ENCODE results near the gene CMIP.
"Not testable (repeated sequence)": the region's sequence is repeated elsewhere in the genome, so short reads cannot be mapped to it uniquely, and the experiment has no call there.

Gene CMIP

DNA sequence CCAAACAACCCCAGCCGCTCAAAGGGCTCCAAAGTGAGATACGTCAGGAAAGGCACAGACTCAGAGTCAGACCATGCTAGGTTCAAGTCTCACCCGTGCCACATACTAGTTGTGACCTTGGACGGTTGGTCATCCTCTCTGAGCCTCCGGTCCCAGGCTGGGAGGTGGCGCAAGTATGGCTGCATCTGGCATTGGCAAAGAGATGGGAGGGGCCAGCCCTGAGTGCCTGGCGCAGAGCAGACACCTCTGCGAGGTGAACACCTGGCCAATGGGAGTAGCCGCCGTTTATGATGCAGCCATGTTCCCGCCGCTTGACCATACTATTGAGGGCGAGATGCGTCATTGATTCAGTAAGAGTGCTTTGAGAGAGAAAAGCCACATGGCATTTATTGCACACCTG, 236.7 kb downstream of the CMIP start:
- DNase-seq (ENCODE audit: low read depth in 2 of 2): no peak

DNA sequence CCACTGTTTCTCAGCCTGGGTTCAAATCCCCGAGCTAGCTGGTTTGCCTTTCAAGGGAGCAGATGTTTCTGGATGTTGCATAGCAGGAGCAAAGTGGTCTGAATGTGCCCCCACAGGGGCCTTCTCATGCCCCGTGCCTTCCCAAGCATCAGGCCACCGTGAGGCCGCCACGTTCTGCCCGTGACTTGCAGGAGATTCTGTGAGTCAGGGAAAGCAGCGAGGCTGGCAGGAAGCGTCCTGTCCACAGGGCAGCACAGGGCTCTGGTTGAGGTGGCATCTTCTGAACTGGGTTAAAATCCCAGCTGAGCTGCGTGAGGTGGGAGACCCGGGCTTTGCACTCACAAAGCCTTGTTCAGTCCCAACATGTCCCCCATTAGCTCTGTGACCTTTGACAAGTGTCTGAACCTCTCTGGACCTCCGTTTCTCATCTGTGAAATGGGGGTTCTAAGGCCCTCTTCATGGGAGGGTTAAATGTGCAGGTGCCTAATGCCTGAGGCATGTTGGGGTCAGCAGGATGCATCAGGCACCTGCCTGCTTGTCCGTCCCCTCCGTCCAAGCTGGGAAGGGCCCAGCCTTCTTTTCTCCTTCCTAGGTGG, 239.7 kb downstream of the CMIP start:
- no peak for DNase-seq (ENCODE audit: low read depth in 2 of 2)

DNA sequence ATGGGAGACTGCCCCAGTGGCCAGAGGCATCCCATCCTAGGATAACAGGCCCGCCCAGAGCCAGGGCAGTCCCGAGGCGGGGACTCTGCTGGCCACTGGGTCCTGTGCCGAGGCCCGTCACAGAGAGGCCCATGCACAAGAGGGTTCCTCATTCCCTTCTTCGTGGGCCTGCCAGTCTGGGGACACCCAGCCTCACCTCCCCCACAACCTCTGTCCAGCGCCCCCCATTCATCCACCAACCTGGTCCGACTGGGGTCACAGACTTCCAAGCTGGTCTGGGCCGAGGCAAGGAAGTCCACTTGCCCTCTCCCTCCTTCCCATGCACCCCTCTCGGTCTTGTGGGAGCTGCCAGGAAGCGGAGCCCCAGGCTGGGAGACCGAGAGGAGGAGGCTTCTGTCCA, 240.3 kb downstream of the CMIP start:
- no peak for DNase-seq (ENCODE audit: low read depth in 2 of 2)

DNA sequence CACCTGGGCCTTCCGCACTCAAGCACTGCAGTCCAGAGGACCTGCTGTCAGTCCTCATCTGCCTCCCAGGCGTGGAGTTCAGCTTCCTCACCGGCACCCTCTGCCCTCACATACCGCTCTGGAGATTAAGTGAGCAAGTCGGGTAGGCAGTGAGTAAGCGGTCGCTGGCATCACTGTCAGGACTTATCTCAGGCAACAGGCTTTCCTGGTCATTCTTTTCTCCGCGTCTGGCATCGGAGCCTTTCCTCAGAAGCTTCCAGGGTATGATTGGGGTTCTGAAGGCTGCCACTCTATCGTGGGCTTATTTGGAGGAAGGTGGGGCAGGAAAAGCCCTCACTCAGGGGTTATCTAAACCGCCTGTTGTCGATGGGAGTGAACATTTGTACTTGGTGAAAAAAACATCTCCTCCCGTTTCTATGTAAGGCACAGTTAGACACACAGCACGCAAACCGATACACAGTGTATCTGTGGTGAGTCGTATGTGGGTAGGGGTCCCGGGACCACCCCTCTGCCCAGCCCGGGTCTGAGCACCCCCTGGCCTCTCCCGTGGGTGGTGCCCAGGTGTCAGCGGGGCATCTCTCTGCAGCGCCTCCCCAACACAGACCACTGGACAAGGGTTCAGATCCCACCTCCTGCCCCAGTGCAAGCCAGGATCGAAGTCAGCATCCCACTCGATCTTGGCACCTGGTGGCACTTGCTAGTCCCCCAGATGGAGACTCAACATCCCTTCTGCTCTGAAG, 242.0 kb downstream of the CMIP start:
- DNase-seq (ENCODE audit: low read depth in 2 of 2): no peak

DNA sequence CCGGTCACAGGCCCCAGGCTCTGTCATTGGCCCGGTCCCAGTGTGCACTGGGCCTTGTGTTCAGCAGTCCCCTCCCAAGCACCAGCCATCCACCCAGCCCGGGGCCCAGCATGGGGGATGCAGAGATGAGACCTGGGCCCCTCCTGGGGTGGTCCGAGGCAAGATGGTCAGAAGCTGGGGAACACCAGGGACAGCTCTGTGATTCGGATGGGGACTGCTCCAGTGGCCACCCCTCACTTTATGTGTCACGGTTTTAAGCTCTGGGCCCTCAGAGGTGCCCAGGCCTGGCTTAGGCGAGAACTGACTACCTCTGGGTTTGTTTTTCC, 242.5 kb downstream of the CMIP start:
- DNase-seq (ENCODE audit: low read depth in 2 of 2): no peak

DNA sequence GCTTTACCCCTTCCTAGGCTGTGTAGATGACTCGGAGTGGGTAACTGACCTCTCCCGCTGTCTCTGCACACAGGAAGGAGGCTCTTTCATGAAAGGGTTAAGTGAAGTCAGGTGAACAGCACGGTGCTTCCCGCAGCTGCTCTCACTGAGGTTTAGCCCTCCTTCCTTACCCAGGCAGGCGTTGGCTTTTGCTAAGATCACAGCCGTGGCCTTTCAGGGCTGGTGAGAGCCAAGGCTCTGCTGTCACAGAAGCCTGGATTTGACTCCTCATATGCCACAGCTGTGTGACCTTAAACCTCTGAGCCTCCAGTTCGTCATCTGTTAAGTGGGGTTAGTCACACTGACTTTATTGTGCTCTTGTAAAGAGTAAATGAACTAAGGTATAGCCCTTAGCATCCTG, 243.6 kb downstream of the CMIP start:
- no peak for DNase-seq (ENCODE audit: low read depth in 2 of 2)

DNA sequence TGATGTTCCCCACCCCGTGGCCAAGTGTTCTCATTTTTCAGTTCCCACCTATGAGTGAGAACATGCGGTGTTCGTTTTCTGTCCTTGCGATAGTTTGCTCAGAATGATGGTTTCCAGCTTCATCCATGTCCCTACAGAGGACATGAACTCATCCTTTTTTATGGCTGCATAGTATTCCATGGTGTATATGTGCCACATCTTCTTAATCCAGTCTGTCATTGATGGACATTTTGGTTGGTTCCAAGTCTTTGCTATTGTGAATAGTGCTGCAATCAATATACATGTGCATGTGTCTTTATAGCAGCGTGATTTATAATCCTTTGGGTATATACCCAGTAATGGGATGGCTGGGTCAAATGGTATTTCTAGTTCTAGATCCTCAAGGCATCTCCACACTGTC, 244.2 kb downstream of the CMIP start:
- not testable (repeated sequence) for DNase-seq (ENCODE audit: low read depth in 2 of 2)

DNA sequence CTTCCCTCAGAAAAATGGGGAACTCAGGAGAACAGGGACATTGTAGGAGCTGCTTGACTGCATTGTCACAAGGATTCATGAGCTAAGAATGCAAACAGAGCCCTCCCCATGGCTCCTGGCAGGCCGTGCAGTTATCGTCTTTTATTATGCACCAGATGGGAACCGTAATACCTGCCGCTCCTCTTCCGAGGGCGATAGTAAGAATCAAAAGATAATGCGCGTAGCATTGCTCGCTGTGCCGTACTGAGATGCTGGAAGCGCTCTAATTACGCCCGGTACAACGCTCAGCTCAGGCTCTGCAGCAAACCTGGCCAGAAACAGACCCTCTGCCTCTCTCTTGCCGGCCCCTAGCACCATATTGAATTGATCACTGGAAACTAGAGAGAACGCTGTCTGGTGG, 247.4 kb downstream of the CMIP start:
- DNase-seq (ENCODE audit: low read depth in 2 of 2): no peak

DNA sequence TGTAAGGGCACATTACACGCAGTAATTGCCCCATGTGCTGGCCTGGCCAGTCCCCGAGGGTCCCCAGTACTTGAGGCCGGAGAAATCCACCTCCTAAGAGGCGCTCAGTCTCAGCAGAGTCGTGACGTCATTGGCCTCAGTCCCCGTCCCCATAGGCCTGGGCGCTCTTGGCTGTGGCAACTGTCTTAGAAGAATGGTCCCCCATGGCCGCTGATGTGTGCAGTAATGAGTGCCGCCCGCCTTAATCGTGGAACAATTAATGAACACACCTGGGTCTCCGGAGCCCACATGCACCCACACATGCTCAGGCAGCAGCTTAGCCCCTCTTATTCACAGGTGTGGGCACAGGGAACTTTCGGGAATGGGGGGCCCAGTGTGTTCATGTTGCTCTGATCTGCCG, 248.0 kb downstream of the CMIP start:
- DNase-seq (ENCODE audit: low read depth in 2 of 2): no peak

DNA sequence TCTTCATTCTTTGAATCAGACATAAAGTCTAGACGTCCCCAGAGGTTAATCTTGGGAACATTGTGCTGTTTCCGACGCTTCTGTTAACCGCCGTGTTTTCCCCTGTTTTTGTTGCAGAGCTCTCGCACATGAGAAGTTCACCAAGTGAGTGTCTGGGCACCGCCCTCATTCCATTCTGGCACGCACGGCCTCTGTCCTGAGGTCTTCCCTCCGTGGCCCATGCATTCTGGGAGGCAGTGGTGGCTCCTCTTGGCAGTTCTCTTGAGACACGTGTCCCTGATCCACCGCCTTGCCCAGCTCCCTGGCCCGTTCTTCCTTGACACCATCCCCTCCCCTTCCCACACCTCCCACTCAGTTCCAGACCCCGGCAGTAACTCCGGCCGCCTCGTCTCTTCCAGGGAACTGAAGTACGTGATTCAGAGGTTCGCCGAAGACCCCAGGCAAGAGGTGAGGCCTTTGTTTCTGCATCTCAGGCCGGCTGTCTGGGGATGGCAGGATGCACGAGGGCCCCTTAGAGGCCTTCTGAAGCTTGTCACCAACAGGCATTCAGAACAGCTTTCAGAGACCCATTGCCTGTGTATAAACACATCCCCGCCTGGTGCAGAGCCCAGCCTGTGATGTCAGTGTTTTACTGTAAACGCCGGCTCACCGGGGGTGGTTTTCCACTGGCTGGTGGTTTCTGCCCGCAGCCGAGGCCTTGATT, 248.6 kb downstream of the CMIP start:
- no peak for DNase-seq (ENCODE audit: low read depth in 2 of 2)

DNA sequence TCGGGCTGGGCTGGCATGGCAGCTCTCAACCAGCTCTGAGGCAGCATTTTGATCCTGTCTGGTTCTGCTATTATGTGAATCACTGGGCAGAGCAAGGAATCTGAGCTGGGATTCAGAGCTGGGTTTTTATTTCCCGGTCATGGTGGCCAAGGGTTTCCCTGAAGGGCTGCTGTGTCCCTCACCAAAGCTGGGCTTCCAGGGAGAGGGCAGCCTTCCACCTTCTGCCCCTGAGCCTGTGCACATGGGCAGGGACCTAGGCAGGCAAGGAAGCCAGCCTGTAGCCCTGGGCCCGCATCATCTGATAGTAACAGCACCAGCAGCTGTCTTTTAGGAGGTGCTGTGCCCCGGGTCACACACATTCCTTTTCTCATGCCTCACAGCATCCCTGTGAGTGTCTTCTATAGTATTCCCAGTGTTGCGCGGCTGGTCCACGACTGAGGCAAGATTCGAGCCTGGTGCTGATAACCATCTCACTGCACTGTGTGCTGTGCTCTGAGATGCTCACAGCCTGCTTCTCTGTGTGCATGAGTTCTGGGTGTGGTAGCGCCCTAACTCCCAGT, 249.2 kb downstream of the CMIP start:
- DNase-seq (ENCODE audit: low read depth in 2 of 2): no peak

DNA sequence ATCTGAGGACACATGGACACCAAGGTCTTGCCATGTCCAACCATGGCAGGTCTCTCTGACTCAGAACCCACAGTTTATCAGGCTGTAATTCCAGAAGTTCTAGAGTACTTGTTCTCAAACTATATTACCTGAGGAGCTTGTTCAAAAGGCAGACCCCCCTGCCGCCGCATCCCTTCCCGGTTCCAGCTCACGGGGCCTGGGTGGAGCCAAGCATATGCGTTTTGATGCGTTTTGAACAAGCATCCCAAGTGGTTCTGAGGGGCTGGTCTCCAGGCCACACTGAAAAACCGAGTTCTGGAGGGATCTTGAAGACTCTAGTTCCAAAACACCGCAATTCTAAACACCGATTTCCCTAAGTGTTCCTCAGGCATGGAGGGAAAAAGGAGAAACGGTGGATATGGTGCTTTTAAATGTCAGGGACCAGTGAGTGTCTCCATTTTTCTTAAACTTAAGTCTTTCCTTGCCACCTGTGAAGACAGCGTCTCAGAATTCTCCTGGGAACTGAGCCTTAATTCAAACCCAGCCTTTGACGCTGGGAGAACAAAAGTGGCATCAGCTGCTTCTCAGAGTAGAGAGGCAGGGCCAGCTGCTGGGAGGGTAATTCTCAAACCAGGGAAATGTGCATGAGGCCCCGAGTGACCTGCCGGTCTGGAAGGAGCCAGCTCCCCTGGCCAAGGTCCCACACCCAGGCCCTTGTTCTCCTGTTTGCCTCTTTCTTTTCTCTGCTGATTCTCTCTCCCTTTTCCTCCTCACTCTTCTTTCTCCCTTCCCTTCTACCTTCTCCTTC, 250.1 kb downstream of the CMIP start:
- no peak for DNase-seq (ENCODE audit: low read depth in 2 of 2)

DNA sequence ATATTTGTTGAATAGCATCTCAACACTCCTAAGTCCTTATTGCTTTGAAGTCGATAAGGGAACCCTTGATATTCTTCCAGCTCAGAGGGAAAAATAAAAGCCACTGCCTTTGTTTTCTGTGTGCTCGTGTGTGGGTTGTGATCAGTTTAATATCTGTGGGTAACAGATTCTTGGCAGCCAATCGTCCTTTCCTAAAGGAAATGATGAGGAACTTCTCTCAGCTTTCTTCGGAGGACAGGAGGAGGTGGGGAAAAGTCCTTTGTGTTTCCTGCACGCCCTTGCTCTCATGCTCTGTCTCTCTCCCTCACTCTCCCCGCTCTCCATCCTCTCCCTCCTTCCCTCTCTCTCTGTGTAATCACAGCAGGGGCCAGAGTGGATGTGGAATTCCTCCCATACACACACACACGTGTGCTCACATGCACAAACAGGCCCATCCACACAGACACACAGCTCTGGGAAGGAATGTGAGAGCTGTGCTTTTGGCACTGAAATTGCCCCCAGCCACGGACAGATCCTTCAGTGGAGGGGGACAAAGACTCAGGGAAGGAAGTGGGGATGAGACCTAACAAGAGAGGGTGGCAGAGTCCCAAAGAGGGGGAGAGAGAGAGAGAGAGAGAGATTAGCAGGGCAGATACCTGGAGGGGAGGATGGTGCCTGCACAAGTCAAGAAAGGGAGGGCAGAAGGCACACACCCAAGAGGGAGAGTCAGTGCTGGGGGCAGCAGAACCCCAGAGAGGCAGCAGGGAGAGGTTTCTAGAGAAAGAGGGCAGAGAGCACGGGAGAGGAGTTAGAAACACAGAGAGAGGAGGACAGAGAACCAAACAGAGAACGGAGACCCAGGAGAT, 250.9 kb downstream of the CMIP start:
- DNase-seq (ENCODE audit: low read depth in 2 of 2): no peak

DNA sequence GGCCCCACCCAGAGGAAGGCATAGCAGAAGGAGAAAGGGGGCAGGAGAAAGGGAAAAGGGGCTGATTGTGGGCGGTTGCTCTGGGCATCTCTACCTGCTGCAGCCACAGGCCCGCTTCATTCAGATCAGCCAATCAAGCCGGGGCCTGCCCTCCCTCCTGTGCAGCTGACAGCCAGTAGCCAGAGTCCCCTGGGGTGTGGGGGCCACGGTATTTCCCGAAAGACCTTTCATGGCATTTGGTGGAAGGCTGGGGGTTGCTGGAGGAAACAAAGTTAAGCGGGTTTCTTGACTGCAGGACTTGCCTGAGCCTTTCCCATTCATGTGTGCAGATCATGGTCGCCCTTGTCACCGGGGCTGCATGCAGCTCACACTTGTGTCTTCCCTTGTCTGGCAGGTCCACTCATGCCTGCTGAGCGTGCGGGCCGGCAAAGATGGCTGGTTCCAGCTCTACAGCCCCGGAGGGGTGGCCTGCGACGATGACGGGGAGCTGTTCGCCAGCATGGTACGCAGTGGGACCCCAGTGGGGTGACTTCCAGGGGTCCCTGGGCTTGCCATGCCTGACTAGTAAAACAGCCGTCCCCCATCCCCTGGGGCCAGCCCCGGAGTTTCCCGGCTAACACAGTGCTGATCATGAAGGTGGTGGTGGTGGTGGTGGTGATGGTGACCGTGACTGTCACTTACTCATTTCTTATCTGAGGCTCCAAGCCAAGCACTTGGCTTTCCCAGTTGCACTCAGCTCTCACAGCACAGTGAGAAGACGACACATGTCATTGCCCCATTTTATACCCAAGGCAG, 251.8 kb downstream of the CMIP start:
- DNase-seq (ENCODE audit: low read depth in 2 of 2): no peak

DNA sequence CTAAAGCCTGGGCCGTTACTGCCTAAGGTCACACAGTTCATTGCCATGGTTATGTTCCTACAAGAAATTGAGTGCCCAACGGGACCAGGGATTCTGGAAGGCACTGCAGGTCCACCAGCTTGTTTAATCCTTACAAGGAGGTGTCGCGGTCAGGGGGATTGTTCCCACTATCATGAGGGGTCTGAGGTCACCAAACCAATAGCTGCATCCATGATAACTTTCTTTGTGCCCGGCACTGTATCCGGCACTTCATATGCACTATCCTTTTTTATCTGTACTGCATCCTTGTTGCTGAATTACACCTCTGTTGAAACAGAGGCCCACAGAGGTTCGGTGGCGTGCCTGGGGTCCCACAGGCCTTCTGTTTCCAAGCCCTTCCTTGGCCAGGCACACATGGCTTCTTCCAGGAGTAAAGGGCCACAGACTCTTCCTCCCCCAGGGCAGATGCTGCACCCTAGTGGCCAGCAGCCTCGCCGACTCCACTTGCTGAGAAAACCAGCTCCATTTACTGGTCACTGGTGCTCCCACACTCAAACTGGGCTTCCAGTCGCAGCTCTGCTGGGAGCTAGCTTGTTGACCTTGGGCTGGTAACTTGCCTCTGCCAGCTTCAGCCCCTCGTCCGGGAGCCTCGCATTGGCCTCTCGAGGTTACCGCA, 252.5 kb downstream of the CMIP start:
- DNase-seq (ENCODE audit: low read depth in 2 of 2): no peak

DNA sequence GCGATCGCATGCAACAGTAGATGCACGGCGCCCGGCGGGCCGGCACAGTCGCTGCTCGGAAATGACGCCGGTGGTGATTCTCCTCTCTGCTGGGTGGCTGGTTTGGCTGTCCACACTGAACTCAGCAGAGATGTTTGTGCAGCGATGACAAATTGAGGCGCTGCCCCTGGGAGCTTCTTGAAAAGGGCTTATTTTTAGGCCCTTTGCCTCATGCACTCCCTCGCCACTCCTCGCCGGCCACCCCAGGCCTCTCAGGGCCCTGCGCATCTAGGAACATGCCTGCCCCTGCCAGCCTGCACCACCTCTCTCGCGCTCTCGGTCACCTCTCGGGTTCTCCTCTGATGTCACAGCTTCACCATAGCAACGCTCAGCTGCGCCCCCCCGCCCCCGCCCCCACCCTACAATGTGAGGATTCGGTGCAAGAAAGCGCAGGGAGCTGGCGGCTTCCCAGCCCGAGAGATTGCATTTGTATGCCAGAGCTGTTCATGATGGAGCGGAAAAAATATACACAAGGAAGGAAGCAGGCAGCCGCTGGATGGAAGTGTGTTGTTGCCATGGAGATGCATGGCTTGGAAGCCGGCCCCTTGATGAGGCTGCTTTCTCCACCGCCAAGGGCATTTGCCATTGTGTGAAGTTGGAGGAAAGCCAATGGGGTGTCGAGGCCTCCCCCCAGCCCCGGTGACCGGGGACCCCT, 253.2 kb downstream of the CMIP start:
- no peak for DNase-seq (ENCODE audit: low read depth in 2 of 2)

DNA sequence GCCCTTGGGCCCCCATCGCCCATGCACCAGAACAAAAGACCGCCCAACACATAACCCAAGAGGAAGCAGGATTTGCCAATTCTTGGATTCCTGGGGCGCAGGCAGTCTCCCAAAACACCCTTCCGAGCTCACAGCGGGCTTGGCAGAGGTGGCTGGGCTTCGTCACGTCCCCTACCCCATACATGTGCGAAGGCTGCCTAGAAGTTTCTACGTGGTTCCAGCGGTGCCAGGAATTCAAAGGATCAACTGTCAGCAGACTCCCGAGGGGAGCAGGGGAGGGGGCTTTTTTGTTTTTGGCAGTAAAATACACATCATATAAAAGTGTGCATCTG, 253.7 kb downstream of the CMIP start:
- no peak for DNase-seq (ENCODE audit: low read depth in 2 of 2)

DNA sequence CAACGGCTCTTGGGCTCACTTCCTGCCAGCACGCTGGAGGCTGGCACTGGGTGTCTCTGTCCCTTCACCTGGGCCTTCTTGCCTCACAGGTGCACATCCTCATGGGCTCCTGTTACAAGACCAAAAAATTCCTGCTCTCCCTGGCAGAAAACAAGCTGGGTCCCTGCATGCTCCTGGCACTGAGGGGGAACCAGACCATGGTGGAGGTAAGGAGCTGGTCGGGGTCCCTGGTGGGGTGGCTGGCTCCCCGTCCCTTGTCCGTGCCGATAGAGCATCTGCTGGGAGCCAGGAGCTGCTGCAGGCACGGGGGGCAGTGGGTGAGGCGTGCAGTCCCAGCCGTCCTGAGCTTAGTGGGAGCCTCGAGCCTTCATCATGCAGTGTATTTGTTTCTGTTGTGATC, 255.0 kb downstream of the CMIP start:
- no peak for DNase-seq (ENCODE audit: low read depth in 2 of 2)

DNA sequence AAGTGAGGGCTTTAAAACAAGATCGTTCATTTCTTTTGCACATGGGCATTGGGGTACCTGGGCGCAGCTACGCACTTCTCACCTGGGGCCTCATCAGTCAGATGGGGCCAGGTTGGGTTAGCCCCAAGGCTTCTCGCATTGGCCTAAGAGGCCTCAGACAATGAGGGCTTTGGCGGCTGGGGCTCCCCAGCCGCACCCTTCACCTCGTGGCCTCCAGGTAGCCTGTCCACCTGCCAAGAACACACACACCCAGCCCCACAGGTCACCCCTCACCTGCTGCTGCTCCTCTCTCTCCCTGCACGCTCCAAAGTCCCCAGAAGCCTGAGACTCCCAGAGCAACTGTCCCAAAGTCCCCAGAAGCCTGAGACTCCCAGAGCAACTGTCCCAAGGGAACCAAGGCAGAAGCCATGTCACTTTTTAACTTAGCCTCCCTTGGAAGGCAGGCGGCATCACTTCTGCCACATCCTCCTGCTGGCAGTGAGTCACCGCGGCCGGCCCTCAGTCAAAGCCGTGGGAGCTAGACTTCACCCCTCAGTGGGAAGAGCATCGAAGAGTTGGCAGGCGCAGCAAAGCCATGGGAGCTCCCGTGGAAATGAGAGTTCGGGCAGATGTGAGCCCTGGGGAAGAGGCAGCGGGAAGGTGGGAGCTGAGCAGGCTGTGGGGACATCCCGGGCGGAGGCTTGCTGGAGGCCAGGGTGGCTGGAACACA, 255.6 kb downstream of the CMIP start:
- no peak for DNase-seq (ENCODE audit: low read depth in 2 of 2)

All from stimulated activated CD4-positive, alpha-beta T cell treated with anti-CD3 and anti-CD28 coated beads, Interleukin-1b, Interleukin-23, amount 100 ng/mL, for 1 hour (primary cell).